ENCODE data around the gene SNPH. TPM values are rescaled to one million over a fixed set of nuclear protein-coding genes. Genes with fewer than 3 reads are reported as not detected.

The SNPH gene
- total RNA-seq, 1 experiment from 2014 or later: 2.2 TPM

DNA sequence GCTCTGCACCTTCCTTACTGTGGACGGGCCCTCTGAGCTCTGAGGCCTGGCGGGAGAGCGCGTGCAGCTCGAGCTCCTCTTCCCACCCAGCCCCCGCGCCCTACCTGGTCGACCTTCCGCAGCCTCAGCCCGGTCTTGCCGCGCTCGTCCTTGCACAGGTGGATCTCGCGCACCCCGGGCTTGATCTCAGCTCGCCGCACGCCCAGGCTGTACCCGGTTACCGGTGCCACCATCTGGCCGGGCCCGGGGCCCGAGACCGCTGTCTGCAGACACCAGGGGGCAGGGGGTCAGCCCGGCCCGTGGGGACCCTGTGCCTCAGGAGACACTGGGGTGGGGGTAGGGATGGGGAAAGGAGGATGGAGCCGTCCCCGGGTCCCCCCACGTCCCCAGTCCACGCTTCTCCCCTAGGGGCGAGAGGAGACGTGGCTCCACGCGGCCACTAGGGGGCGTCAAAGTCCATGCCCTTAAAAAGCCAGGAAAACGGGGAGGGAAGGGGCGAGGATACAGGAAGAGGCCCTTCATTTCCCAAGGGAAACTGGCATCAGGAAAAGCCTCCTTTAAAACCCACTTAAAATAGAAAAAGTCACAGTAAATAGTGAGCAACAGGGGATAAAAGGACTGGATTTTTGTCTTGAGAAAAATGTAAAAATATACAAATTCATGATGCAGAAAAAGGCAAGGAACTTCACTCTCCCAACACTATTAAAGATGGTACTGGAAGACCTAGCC lies 47.3 kb downstream of the SNPH start:
- CTCF ChIA-PET: interaction anchor here (0.6 to 2.7 kb wide), 24 partner anchors 10 to 825 kb away, joined by 3 to 35 read pairs (median 5); partner anchors contain the start of gene SDCBP2

DNA sequence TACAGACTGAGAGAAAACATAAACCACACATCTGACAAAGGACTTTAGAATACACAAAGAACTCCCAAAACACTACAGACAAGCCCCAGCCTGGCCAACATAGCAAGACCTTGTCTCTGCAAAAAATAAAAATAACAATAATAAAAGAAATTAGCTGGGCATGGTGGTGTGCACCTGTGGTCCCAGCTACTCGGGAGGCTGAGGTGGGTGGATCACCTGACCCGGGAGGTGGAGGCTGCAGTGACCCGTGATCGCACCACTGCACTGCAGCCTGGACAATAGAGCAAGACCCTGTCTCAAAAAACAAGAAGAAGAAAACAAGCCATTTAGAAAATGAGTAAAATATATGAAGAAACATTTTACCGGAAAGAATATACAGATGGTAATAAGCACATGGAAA lies 49.7 kb downstream of the SNPH start:
- ChIA-PET POLR2A (interaction anchor here (1.3 to 2.4 kb wide), 4 partner anchors 9 to 151 kb away, joined by 3 to 10 read pairs (median 6); partner anchors contain the start of genes NSFL1C and SDCBP2), CTCF (interaction anchor here (1.0 to 3.6 kb wide), 2 partner anchors 122 to 152 kb away, joined by 3 to 42 read pairs; no protein-coding TSS in a partner anchor)
- DNase-seq (ENCODE audit: unreplicated experiment): no peak
- intact Hi-C loops (cut with micrococcal nuclease): loop anchor here (10.0 kb wide), 1 partner anchor 149 kb away; the partner anchor contains the start of gene NSFL1C
- H3K36me3 Mint-ChIP-seq (ENCODE audit: insufficient read depth, unreplicated experiment): no peaks in the 10 kb centered on the region
- H3K27ac Mint-ChIP-seq (ENCODE audit: low read depth, unreplicated experiment): no peak overlapping the region
- H3K9me3 Mint-ChIP-seq (ENCODE audit: unreplicated experiment): no peaks in the 10 kb centered on the region
- BruUV-seq (replicated peaks): no TSS peak
- no peaks in the 10 kb centered on the region for H3K27me3 Mint-ChIP-seq (ENCODE audit: insufficient read depth, unreplicated experiment)
- H3K4me3 Mint-ChIP-seq (ENCODE audit: unreplicated experiment): no peak overlapping the region
- TF ChIP-seq, protein P1, sequence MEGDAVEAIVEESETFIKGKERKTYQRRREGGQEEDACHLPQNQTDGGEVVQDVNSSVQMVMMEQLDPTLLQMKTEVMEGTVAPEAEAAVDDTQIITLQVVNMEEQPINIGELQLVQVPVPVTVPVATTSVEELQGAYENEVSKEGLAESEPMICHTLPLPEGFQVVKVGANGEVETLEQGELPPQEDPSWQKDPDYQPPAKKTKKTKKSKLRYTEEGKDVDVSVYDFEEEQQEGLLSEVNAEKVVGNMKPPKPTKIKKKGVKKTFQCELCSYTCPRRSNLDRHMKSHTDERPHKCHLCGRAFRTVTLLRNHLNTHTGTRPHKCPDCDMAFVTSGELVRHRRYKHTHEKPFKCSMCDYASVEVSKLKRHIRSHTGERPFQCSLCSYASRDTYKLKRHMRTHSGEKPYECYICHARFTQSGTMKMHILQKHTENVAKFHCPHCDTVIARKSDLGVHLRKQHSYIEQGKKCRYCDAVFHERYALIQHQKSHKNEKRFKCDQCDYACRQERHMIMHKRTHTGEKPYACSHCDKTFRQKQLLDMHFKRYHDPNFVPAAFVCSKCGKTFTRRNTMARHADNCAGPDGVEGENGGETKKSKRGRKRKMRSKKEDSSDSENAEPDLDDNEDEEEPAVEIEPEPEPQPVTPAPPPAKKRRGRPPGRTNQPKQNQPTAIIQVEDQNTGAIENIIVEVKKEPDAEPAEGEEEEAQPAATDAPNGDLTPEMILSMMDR (IDR thresholded peaks at IDR 0.05; ENCODE audit: unreplicated experiment): no peak
- no peaks in the 10 kb centered on the region for H3K4me1 Mint-ChIP-seq (ENCODE audit: insufficient read depth, unreplicated experiment)

More for the DNA sequence above, 47.3 kb downstream of the SNPH start:
- no peaks in the 10 kb centered on the region for H3K9me3 Mint-ChIP-seq (ENCODE audit: unreplicated experiment)
- intact Hi-C loops (cut with micrococcal nuclease): loop anchor here (1.0 to 10.0 kb wide), 3 partner anchors 124 to 189 kb away; partner anchors contain the start of gene NSFL1C
- H3K4me3 Mint-ChIP-seq (ENCODE audit: unreplicated experiment): no peak overlapping the region
- DNase-seq (ENCODE audit: unreplicated experiment): peak; percentile 68
- BruUV-seq (replicated peaks): no TSS peak
- POLR2A ChIA-PET: interaction anchor here (1.2 to 1.9 kb wide), 3 partner anchors 12 to 190 kb away, joined by 3 to 5 read pairs (median 5); partner anchors contain the start of gene SDCBP2
- H3K36me3 Mint-ChIP-seq (ENCODE audit: insufficient read depth, unreplicated experiment): no peaks in the 10 kb centered on the region
- TF ChIP-seq, protein P1 (IDR thresholded peaks at IDR 0.05; ENCODE audit: unreplicated experiment): peak; percentile 94
- H3K4me1 Mint-ChIP-seq (ENCODE audit: insufficient read depth, unreplicated experiment): no peaks in the 10 kb centered on the region
- H3K27ac Mint-ChIP-seq (ENCODE audit: low read depth, unreplicated experiment): no peak overlapping the region
- H3K27me3 Mint-ChIP-seq (ENCODE audit: insufficient read depth, unreplicated experiment): no peaks in the 10 kb centered on the region

DNA sequence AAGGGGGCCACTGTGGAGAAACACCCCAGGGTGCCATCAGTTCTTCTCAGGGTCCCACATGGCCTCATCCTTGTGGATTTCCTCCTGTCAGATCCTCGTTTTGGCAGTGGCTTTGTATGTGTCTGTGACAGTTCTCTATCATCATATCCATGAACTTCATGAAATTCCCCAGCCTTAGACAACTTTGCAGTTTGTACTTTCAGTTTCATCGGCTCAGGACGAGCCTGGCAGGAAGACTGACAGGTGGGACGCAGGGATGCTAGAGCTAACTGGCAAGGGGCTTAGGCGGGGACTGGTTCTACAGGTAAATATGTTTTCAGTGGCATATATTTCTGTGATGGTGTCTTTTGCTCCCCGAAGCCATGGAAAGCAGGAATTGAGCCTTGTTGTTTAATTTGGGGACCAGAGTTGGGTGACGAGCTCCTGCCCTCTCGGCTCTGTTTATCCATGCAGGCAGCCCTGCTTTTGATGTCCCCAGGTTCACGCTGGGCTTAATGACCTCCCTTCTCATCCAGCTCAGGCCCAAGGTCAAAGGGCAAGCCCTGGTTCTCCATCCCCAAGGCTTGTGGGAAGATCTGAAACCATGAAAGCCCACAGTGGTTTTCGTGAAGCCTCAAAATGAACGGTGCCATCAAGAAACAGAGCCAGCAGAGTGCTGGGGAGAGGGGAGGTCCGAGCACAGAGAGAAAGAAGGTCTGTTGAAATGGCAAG lies 51.6 kb downstream of the SNPH start:
- no peak overlapping the region for H3K4me3 Mint-ChIP-seq (ENCODE audit: unreplicated experiment)
- BruUV-seq (replicated peaks): no TSS peak
- ChIA-PET CTCF (interaction anchor here (3.6 kb wide), 1 partner anchor 120 kb away, joined by 42 read pairs; no protein-coding TSS in a partner anchor), POLR2A (interaction anchor here (0.9 to 1.2 kb wide), 3 partner anchors 10 to 148 kb away, joined by 3 to 4 read pairs (median 3); no protein-coding TSS in a partner anchor)
- TF ChIP-seq, protein P1 (IDR thresholded peaks at IDR 0.05; ENCODE audit: unreplicated experiment): no peak
- no peak for DNase-seq (ENCODE audit: unreplicated experiment)
- H3K27me3 Mint-ChIP-seq (ENCODE audit: insufficient read depth, unreplicated experiment): no peaks in the 10 kb centered on the region
- H3K36me3 Mint-ChIP-seq (ENCODE audit: insufficient read depth, unreplicated experiment): no peaks in the 10 kb centered on the region
- no peak overlapping the region for H3K27ac Mint-ChIP-seq (ENCODE audit: low read depth, unreplicated experiment)
- no peaks in the 10 kb centered on the region for H3K9me3 Mint-ChIP-seq (ENCODE audit: unreplicated experiment)
- intact Hi-C loops (cut with micrococcal nuclease): loop anchor here (10.0 kb wide), 1 partner anchor 147 kb away; the partner anchor contains the start of gene NSFL1C
- peaks cover 5% of the 10 kb centered on the region for H3K4me1 Mint-ChIP-seq (ENCODE audit: insufficient read depth, unreplicated experiment)

DNA sequence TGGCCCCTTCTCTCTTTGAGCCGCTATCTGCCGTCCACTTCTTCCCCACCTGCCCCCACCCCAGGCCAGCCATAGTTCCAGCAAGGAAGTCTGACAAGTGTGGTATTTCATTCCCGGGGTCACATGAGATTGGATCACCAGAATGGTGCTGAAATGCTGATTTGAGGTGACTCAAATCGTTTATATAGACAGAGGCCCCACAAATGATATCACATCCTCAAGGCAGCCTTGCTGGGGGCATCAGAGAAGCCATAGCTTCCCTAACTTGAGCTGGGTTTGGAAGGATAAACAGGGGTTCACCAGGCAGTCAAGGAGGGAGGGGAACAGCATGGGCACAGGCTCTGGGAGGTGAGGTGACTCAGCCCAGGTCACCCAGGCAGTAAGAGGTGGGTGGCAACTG lies 53.0 kb downstream of the SNPH start:
- H3K9me3 Mint-ChIP-seq (ENCODE audit: unreplicated experiment): no peaks in the 10 kb centered on the region
- ChIA-PET CTCF (interaction anchor here (0.5 to 1.1 kb wide), 6 partner anchors 9 to 171 kb away, joined by 3 to 4 read pairs (median 3); no protein-coding TSS in a partner anchor), POLR2A (no interaction called here)
- no peaks in the 10 kb centered on the region for H3K36me3 Mint-ChIP-seq (ENCODE audit: insufficient read depth, unreplicated experiment)
- no peak overlapping the region for H3K27ac Mint-ChIP-seq (ENCODE audit: low read depth, unreplicated experiment)
- intact Hi-C loops (cut with micrococcal nuclease): loop anchor here (10.0 kb wide), 1 partner anchor 146 kb away; the partner anchor contains the start of gene NSFL1C
- DNase-seq (ENCODE audit: unreplicated experiment): no peak
- TF ChIP-seq, protein P1 (IDR thresholded peaks at IDR 0.05; ENCODE audit: unreplicated experiment): no peak
- H3K27me3 Mint-ChIP-seq (ENCODE audit: insufficient read depth, unreplicated experiment): no peaks in the 10 kb centered on the region
- H3K4me1 Mint-ChIP-seq (ENCODE audit: insufficient read depth, unreplicated experiment): peaks cover 12% of the 10 kb centered on the region
- no TSS peak for BruUV-seq (replicated peaks)
- no peak overlapping the region for H3K4me3 Mint-ChIP-seq (ENCODE audit: unreplicated experiment)

All from MCF 10A (cell line).